ENCODE measurements around the gene IFT74. TPM values are rescaled to one million over a fixed set of nuclear protein-coding genes. Genes with fewer than 3 reads are reported as not detected.

Gene IFT74
- total and polyA plus RNA-seq, 12 donors: 5.8 to 13.4 (median 10.9) TPM

- Histone ChIP-seq H3K4me3 (no peak overlapping the region), H3K4me1 (peaks cover 0 to 9% (median 0%) of the 10 kb centered on the region in 9 donors), H3K27me3 (no peaks in the 10 kb centered on the region), H3K27ac (no peak overlapping the region), H3K36me3 (peaks cover 0 to 28% (median 0%) of the 10 kb centered on the region in 9 donors), H3K9me3 (peaks cover 0 to 2% (median 0%) of the 10 kb centered on the region in 11 donors)
- ATAC-seq (no peak), DNase-seq (no peak)
- TF ChIP-seq, protein P1, sequence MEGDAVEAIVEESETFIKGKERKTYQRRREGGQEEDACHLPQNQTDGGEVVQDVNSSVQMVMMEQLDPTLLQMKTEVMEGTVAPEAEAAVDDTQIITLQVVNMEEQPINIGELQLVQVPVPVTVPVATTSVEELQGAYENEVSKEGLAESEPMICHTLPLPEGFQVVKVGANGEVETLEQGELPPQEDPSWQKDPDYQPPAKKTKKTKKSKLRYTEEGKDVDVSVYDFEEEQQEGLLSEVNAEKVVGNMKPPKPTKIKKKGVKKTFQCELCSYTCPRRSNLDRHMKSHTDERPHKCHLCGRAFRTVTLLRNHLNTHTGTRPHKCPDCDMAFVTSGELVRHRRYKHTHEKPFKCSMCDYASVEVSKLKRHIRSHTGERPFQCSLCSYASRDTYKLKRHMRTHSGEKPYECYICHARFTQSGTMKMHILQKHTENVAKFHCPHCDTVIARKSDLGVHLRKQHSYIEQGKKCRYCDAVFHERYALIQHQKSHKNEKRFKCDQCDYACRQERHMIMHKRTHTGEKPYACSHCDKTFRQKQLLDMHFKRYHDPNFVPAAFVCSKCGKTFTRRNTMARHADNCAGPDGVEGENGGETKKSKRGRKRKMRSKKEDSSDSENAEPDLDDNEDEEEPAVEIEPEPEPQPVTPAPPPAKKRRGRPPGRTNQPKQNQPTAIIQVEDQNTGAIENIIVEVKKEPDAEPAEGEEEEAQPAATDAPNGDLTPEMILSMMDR (IDR thresholded peaks at IDR 0.05): no peak
- intact Hi-C loops (cut with DNase I): loop anchor here (1.0 to 10.0 kb wide), 5 partner anchors 228 to 233 kb away; no protein-coding TSS in a partner anchor
- 70 to 76% methylated on average over 4 of the region's 4 CpGs for WGBS, 2 donors
These were observed 18.7 kb downstream of the IFT74 start for GRCh38 chr9:26974927-26975326.

DNA sequence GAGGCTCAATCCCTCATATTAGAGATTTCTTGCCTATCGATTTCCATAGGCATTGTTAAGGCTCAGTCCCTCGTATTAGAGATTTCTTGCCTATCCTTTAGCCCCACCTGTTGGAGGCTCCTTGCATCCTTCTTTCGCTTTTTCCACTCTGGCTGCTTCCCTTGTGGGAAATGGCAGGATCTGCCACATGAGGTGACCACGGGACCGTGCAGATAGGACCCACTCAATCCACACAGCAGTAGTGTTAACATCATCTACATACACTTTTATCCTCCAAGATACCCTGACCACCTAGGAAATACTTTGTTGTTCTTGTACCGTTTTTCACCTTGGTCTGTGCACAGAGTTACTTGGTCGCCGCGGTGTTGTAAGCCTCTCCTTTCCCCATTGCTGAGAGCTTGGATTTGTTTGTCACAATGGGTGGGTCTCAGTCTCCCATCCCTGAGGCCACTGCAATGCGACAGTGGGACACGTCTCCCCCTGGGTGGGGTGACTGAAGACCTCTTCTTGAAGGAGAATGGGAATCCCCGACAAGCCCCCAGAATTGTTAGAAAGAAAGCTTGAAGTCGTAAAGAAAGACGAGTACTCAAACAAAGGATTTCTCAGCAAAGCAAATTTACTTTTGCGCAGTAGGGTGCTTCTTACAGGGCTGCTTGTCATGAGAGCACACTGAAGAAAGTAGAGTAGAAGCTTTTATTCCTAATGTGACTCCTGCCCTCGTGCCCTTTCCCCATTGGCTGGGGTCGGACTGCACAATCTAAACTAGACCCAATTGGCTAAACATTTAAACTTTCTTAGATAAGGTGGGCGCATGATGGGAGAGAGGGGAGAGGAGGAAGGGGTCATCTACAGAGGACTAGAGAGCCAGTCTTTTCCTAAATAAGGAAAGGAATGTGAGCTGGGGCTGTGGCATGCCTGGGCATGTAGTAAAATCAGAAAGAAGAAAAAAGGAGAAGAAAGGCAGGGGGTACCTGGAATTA is 19.8 kb downstream of the IFT74 start:
- intact Hi-C loops (cut with DNase I): loop anchor here in 8 of 10 donors (1.0 to 10.0 kb wide), 5 partner anchors 229 to 234 kb away; no protein-coding TSS in a partner anchor
- WGBS, 2 donors: 81 to 87% methylated on average over 18 of the region's 18 CpGs
- H3K27me3 ChIP-seq: no peaks in the 10 kb centered on the region
- no peak overlapping the region for H3K4me3 ChIP-seq
- H3K27ac ChIP-seq: no peak overlapping the region
- H3K4me1 ChIP-seq: peaks cover 0 to 9% (median 0%) of the 10 kb centered on the region in 9 donors
- TF ChIP-seq, protein P1 (IDR thresholded peaks at IDR 0.05): peak; percentile 31 to 79 (median 66)
- ATAC-seq (peak in 7 of 8 donors; percentile 38 to 75 (median 49)), DNase-seq (peak in 1 of 2 donors; percentile 31)
- H3K9me3 ChIP-seq: no peaks in the 10 kb centered on the region
- H3K36me3 ChIP-seq: peaks cover 0 to 38% (median 0%) of the 10 kb centered on the region in 9 donors

GRCh38 chr9:26983340-26983739 is 27.1 kb downstream of the IFT74 start:
- no peaks in the 10 kb centered on the region for H3K9me3 ChIP-seq
- H3K27me3 ChIP-seq: no peaks in the 10 kb centered on the region
- intact Hi-C loops (cut with DNase I): no loop called here
- TF ChIP-seq, protein P1 (IDR thresholded peaks at IDR 0.05): no peak
- no peak for DNase-seq
- peaks cover 0 to 95% (median 21%) of the 10 kb centered on the region in 9 donors for H3K36me3 ChIP-seq
- H3K27ac ChIP-seq: no peak overlapping the region
- no peaks in the 10 kb centered on the region for H3K4me1 ChIP-seq
- ATAC-seq: no peak
- 45 to 57% methylated on average over 1 of the region's 1 CpG for WGBS, 2 donors
- H3K4me3 ChIP-seq: no peak overlapping the region

DNA sequence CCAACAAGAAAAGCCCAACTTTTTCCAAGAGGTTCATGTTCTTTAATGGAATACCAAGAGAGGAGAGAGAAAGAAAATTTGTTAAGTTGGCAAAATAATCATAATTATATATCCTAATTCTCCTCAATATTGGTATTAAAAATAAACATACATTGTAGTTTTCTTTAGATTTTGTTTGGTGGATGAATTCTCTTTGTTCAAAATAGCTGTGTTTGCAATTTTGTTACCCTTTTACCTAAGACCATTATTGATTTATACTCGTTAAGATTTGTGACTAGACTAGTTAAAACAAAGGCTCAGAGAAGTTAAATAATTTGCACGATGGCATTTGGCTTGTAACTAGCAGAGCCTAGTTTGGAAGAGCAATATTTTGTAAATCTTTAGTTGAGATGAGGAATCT is 39.6 kb downstream of the IFT74 start:
- DNase-seq (no peak), ATAC-seq (no peak)
- H3K9me3 ChIP-seq: no peaks in the 10 kb centered on the region
- intact Hi-C loops (cut with DNase I): loop anchor here in 1 of 10 donors (10.0 kb wide), 1 partner anchor 59 kb away; no protein-coding TSS in a partner anchor
- whole genome bisulfite sequencing, 2 donors: 88 to 92% methylated on average over 2 of the region's 2 CpGs
- H3K4me1 ChIP-seq: no peaks in the 10 kb centered on the region
- H3K36me3 ChIP-seq: peaks cover 0 to 38% (median 0%) of the 10 kb centered on the region in 9 donors
- TF ChIP-seq, protein P1 (IDR thresholded peaks at IDR 0.05): no peak
- no peak overlapping the region for H3K27ac ChIP-seq
- H3K27me3 ChIP-seq: no peaks in the 10 kb centered on the region
- no peak overlapping the region for H3K4me3 ChIP-seq
